ENCODE measurements around the gene ZNF117. TPM values are rescaled to one million over a fixed set of nuclear protein-coding genes. Genes with fewer than 3 reads are reported as not detected.
"Not testable (repeated sequence)": the region's sequence is repeated elsewhere in the genome, so short reads cannot be mapped to it uniquely, and the experiment has no call there.

ZNF117 gene
- total RNA-seq, 1 donor from 2014 or later, result 22.0 TPM

DNA sequence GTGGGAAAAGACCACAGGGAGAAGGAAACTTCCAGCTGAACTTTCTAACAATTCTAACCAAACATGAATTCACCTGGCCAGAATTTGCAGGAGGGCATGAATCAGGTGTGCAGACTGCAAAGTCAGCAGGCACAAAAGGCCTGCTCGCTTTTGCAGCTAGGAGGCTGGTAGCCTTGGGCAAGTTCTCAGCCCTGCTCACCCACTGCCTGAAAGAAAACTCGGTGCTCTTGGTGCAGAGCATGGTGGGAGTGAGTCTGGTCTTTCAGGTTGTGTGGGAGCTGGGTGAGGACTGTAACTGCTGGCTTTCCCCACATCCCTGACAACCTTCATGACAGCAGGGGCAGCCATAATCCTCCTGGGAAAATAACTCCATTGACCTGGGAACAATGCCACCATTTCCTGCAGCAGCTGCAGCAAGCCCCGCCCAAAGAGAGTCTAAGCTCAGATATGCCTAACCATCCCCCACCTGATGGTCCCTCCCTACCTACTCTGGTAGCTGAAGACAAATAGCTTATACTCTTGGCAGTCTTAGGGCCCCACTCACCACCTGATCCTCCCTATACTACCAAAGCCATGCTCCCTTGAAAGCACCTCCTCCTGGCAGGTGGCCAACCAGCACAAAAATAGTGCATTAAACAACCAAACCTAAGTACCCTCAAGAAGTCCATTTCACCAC lies 31.6 kb downstream of the ZNF117 start:
- Histone ChIP-seq H3K9me3 (peaks cover 5% of the 10 kb centered on the region), H3K4me1 (no peaks in the 10 kb centered on the region), H3K4me3 (no peak overlapping the region), H3K27me3 (ENCODE audit: low read depth) (no peaks in the 10 kb centered on the region), H3K36me3 (no peaks in the 10 kb centered on the region), H3K27ac (no peak overlapping the region)
- intact Hi-C loops (cut with DNase I), result no loop called here
- DNase-seq, result no peak
- ATAC-seq, result no peak
- TF ChIP-seq, protein P1, sequence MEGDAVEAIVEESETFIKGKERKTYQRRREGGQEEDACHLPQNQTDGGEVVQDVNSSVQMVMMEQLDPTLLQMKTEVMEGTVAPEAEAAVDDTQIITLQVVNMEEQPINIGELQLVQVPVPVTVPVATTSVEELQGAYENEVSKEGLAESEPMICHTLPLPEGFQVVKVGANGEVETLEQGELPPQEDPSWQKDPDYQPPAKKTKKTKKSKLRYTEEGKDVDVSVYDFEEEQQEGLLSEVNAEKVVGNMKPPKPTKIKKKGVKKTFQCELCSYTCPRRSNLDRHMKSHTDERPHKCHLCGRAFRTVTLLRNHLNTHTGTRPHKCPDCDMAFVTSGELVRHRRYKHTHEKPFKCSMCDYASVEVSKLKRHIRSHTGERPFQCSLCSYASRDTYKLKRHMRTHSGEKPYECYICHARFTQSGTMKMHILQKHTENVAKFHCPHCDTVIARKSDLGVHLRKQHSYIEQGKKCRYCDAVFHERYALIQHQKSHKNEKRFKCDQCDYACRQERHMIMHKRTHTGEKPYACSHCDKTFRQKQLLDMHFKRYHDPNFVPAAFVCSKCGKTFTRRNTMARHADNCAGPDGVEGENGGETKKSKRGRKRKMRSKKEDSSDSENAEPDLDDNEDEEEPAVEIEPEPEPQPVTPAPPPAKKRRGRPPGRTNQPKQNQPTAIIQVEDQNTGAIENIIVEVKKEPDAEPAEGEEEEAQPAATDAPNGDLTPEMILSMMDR (IDR thresholded peaks at IDR 0.05), result no peak

GRCh38 chr7:64951250-64951848 lies 39.5 kb downstream of the ZNF117 start:
- no peaks in the 10 kb centered on the region for H3K9me3 ChIP-seq
- no peak overlapping the region for H3K4me3 ChIP-seq
- no peak overlapping the region for H3K27ac ChIP-seq
- H3K27me3 ChIP-seq (ENCODE audit: low read depth), result peaks cover 13% of the 10 kb centered on the region
- H3K36me3 ChIP-seq, result no peaks in the 10 kb centered on the region
- intact Hi-C loops (cut with DNase I), result no loop called here
- peaks cover 9% of the 10 kb centered on the region for H3K4me1 ChIP-seq
- no peak for DNase-seq
- TF ChIP-seq, protein P1 (IDR thresholded peaks at IDR 0.05), result peak; percentile 83
- ATAC-seq, result peak; percentile 73 to 83

- intact Hi-C loops (cut with DNase I); H3K27ac ChIP-seq; H3K36me3 ChIP-seq; H3K4me3 ChIP-seq; H3K9me3 ChIP-seq; H3K4me1 ChIP-seq: not testable (repeated sequence)
- peaks cover 17% of the 10 kb centered on the region for H3K27me3 ChIP-seq (ENCODE audit: low read depth)
- DNase-seq (peak; percentile 51), ATAC-seq (peak in 1 of 2 donors; percentile 60)
Observed at GRCh38 chr7:64950673-64951072, 40.2 kb downstream of the ZNF117 start.

DNA sequence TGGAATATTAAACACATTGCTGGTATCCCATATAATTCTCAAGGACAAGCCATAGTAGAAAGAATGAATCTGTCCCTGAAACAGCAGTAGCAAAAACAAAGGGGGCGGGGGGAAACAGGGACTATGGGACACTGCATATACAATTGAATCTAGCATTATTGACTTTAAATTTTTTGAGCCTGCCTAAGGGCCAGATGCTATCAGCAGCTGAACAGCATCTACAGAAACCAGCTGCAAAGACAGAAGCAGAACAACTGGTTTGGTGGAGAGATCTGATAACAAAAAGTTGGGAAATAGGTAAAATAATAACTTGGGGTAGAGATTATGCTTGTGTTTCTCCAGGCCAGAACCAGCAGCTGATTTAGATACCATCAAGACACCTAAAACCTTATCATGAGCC lies 42.1 kb downstream of the ZNF117 start:
- H3K4me1 ChIP-seq; H3K36me3 ChIP-seq; ATAC-seq; H3K4me3 ChIP-seq; H3K27ac ChIP-seq; DNase-seq; intact Hi-C loops (cut with DNase I); H3K9me3 ChIP-seq: not testable (repeated sequence)
- H3K27me3 ChIP-seq (ENCODE audit: low read depth), result peaks cover 21% of the 10 kb centered on the region

- Histone ChIP-seq H3K4me1 (peaks cover 9% of the 10 kb centered on the region), H3K27ac (no peak overlapping the region), H3K9me3 (no peaks in the 10 kb centered on the region), H3K27me3 (ENCODE audit: low read depth) (peaks cover 30% of the 10 kb centered on the region), H3K4me3 (peak overlapping the region; percentile 49), H3K36me3 (no peaks in the 10 kb centered on the region)
- TF ChIP-seq, protein P1 (IDR thresholded peaks at IDR 0.05), result no peak
- peak; percentile 68 to 75 for ATAC-seq
- peak; percentile 44 for DNase-seq
- intact Hi-C loops (cut with DNase I), result no loop called here
Observed at GRCh38 chr7:64947252-64948000, 43.4 kb downstream of the ZNF117 start.

- Histone ChIP-seq H3K4me1 (peaks cover 9% of the 10 kb centered on the region), H3K27me3 (ENCODE audit: low read depth) (peaks cover 30% of the 10 kb centered on the region), H3K9me3 (no peaks in the 10 kb centered on the region), H3K4me3 (no peak overlapping the region), H3K36me3 (no peaks in the 10 kb centered on the region), H3K27ac (no peak overlapping the region)
- peak; percentile 21 to 48 for ATAC-seq
- no peak for DNase-seq
- intact Hi-C loops (cut with DNase I), result no loop called here
- TF ChIP-seq, protein P1 (IDR thresholded peaks at IDR 0.05), result no peak
Observed at GRCh38 chr7:64946772-64947171, 44.1 kb downstream of the ZNF117 start.

All from lower lobe of right lung (tissue), 2 donors.